Endodermal cell (in vitro differentiated cells): ENCODE measurements around the gene GID4. TPM values are rescaled to one million over a fixed set of nuclear protein-coding genes. Genes with fewer than 3 reads are reported as not detected.

Experiments
- DNase-seq: peaks from one replicate; pipeline ENCODE4 v3.0.0-alpha.2; 2017
- H3K27ac ChIP-seq: 2 replicates; pipeline ENCODE4 v1.5.1; 2013; ENCODE audit warnings: mild to moderate bottlenecking, low read depth, low read length, moderate library complexity
- H3K27me3 ChIP-seq: 2 replicates; pipeline ENCODE4 v1.6.1; 2013; ENCODE audit warnings: mild to moderate bottlenecking, low read length, moderate library complexity; ENCODE audit not compliant: insufficient read depth, control insufficient read depth, poor library complexity, severe bottlenecking
- H3K36me3 ChIP-seq: 2 replicates; pipeline ENCODE4 v1.7.0; 2013; ENCODE audit warnings: mild to moderate bottlenecking, low read length, moderate library complexity; ENCODE audit not compliant: control insufficient read depth, insufficient read depth
- H3K4me1 ChIP-seq: one replicate; pipeline ENCODE4 v1.7.0; 2013; ENCODE audit warnings: low read length; ENCODE audit not compliant: control insufficient read depth, insufficient read depth
- H3K4me3 ChIP-seq: 2 replicates; pipeline ENCODE4 v1.5.1; 2013; ENCODE audit warnings: mild to moderate bottlenecking, low read length, moderate library complexity
- H3K9ac ChIP-seq: 2 replicates; pipeline ENCODE4 v1.6.1; 2013; ENCODE audit warnings: mild to moderate bottlenecking, low read length, moderate library complexity; ENCODE audit not compliant: poor library complexity, severe bottlenecking; ENCODE audit errors: extremely low read depth
- H3K9me3 ChIP-seq: 2 replicates; pipeline ENCODE4 v1.6.1; 2013; ENCODE audit warnings: mild to moderate bottlenecking, low read length, moderate library complexity; ENCODE audit not compliant: control insufficient read depth
- H3K27ac Mint-ChIP-seq: 2 replicates; pipeline ENCODE4 v1.8.0; 2020; ENCODE audit warnings: mixed read lengths
- H3K27me3 Mint-ChIP-seq: 2 replicates; pipeline ENCODE4 v1.8.0; 2021; ENCODE audit warnings: mild to moderate bottlenecking, mixed read lengths; ENCODE audit not compliant: insufficient read depth
- H3K36me3 Mint-ChIP-seq: 2 replicates; pipeline ENCODE4 v1.8.0; 2020; ENCODE audit warnings: low read depth, mixed read lengths
- H3K4me1 Mint-ChIP-seq: 2 replicates; pipeline ENCODE4 v1.8.0; 2020; ENCODE audit warnings: mixed read lengths
- H3K4me3 Mint-ChIP-seq: 2 replicates; pipeline ENCODE4 v1.8.0; 2020; ENCODE audit warnings: mild to moderate bottlenecking, moderate library complexity, mixed read lengths
- H3K9me3 Mint-ChIP-seq: 2 replicates; pipeline ENCODE4 v1.8.0; 2020; ENCODE audit warnings: mild to moderate bottlenecking, mixed read lengths
- CTCF ChIP-seq: fragments of 200-600 bp; sonication (generic); conservative IDR thresholded peaks from 2 replicates; pipeline ENCODE4 v1.5.0; 2021; ENCODE audit warnings: antibody characterized with exemption, mild to moderate bottlenecking
- WGBS, 2 experiments: methylation state at CpG; one replicate each; pipeline versions ENCODE4 v1.1.5 to v1.1.7; 2013; ENCODE audit warnings: missing lambda C conversion rate in 2 of 2, mixed read lengths in 1 of 2; ENCODE audit not compliant: insufficient coverage in 1 of 2, insufficient read length in 1 of 2; 5-methylcytosine and 5-hydroxymethylcytosine counted together
- total RNA-seq, 2 donors: library from RNA; stranded (reverse); fragmentation: NEBNext Ultra II Directional in 1 of 2; extraction: Animal tissue kit (Norgen Biotek cat#: 25700) in 1 of 2; gene quantifications; 2 replicates in 1 of 2; 3 replicates in 1 of 2; pipeline ENCODE4 v1.2.1, GENCODE V29; 2021

The GID4 gene
- total RNA-seq, 2 donors from 2014 or later, result 20.5 to 20.8 TPM

GRCh38 chr17:18021372-18021771 lies 17.8 kb upstream of the GID4 start:
- Histone ChIP-seq H3K36me3 (peaks cover 79% of the 10 kb centered on the region), H3K27me3 (no peaks in the 10 kb centered on the region), H3K9ac (no peak overlapping the region), H3K4me3 (no peak overlapping the region), H3K4me1 (peaks cover 13% of the 10 kb centered on the region), H3K9me3 (no peaks in the 10 kb centered on the region), H3K27ac (no peak overlapping the region)
- no peak for TF ChIP-seq CTCF
- no peaks in the 10 kb centered on the region for H3K9me3 Mint-ChIP-seq
- peaks cover 34% of the 10 kb centered on the region for H3K36me3 Mint-ChIP-seq
- WGBS, 2 experiments, result 95 to 98% methylated on average over 4 to 5 of the region's 5 CpGs
- H3K4me3 Mint-ChIP-seq, result no peak overlapping the region
- H3K27me3 Mint-ChIP-seq, result no peaks in the 10 kb centered on the region
- H3K27ac Mint-ChIP-seq, result no peak overlapping the region
- H3K4me1 Mint-ChIP-seq, result peaks cover 7% of the 10 kb centered on the region
- DNase-seq, result peak; percentile 68

- Histone ChIP-seq H3K27me3 (no peaks in the 10 kb centered on the region), H3K9me3 (no peaks in the 10 kb centered on the region), H3K4me1 (no peaks in the 10 kb centered on the region), H3K9ac (no peak overlapping the region), H3K27ac (no peak overlapping the region), H3K36me3 (peaks cover 74% of the 10 kb centered on the region), H3K4me3 (no peak overlapping the region)
- TF ChIP-seq CTCF, result no peak
- DNase-seq, result no peak
- Mint-ChIP-seq H3K36me3 (peaks cover 32% of the 10 kb centered on the region), H3K4me3 (no peak overlapping the region), H3K4me1 (peaks cover 16% of the 10 kb centered on the region), H3K27ac (no peak overlapping the region), H3K27me3 (no peaks in the 10 kb centered on the region), H3K9me3 (no peaks in the 10 kb centered on the region)
- 91% methylated on average over 5 of the region's 5 CpGs for WGBS, 2 experiments
These were observed 13.8 kb upstream of the GID4 start for GRCh38 chr17:18025241-18025944.

- H3K9ac ChIP-seq, result no peak overlapping the region
- no peaks in the 10 kb centered on the region for H3K9me3 Mint-ChIP-seq
These were observed 13.0 kb upstream of the GID4 start for GRCh38 chr17:18025945-18026776.

More at GRCh38 chr17:18025945-18026776, 13.0 kb upstream of the GID4 start:
- Mint-ChIP-seq H3K4me3 (no peak overlapping the region), H3K4me1 (peaks cover 16% of the 10 kb centered on the region), H3K36me3 (peaks cover 27% of the 10 kb centered on the region), H3K27me3 (no peaks in the 10 kb centered on the region), H3K27ac (no peak overlapping the region)
- WGBS, 2 experiments, result 95 to 99% methylated on average over 8 to 11 of the region's 11 CpGs
- no peak overlapping the region for H3K4me3 ChIP-seq
- DNase-seq, result no peak
- TF ChIP-seq CTCF, result no peak
- H3K4me1 ChIP-seq, result no peaks in the 10 kb centered on the region
- H3K36me3 ChIP-seq, result peaks cover 69% of the 10 kb centered on the region
- no peak overlapping the region for H3K27ac ChIP-seq
- no peaks in the 10 kb centered on the region for H3K9me3 ChIP-seq
- H3K27me3 ChIP-seq, result no peaks in the 10 kb centered on the region
